ENCODE measurements around the gene FAM227A.

DNA sequence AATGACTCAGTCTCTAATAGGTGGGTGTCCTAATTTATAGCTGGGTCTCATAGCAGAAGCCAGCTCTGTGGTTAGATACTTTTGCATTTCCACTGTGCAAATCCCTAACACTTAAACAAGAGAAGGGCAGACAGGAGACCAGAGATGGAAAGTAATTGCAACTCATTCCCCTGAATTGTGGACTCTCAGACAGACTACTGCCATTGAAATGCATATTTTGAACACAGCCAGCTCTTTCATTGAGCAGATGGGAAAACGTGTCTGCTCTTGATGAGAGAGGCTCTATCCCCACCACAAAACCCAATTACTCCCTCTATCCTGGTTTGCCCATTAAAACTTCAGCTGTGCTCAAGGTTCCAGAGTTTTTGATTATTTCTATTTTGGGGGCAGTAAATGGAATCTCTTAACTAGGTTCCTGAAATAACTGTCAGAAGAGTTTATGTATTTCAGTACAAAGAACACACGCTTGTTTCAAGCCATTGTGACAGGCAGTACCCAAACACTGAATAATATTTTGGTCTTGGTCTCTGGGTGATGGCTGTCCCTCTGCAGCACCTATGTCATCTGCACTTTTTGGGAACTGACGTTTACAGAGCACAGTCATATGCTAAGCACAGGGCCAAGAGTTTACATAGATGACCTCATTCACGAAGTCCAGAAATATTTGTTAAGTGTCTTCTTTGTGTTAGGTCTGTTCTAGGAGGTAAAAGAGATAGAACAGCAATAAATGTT, 41.7 kb downstream of the FAM227A start:
- TF ChIP-seq, protein P1, sequence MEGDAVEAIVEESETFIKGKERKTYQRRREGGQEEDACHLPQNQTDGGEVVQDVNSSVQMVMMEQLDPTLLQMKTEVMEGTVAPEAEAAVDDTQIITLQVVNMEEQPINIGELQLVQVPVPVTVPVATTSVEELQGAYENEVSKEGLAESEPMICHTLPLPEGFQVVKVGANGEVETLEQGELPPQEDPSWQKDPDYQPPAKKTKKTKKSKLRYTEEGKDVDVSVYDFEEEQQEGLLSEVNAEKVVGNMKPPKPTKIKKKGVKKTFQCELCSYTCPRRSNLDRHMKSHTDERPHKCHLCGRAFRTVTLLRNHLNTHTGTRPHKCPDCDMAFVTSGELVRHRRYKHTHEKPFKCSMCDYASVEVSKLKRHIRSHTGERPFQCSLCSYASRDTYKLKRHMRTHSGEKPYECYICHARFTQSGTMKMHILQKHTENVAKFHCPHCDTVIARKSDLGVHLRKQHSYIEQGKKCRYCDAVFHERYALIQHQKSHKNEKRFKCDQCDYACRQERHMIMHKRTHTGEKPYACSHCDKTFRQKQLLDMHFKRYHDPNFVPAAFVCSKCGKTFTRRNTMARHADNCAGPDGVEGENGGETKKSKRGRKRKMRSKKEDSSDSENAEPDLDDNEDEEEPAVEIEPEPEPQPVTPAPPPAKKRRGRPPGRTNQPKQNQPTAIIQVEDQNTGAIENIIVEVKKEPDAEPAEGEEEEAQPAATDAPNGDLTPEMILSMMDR (IDR thresholded peaks at IDR 0.05; ENCODE audit: insufficient read depth, low read length): no peak
- TF ChIP-seq POLR2AphosphoS5 (IDR thresholded peaks at IDR 0.05; ENCODE audit: low read depth): no peak
- TF ChIP-seq SPI1 (IDR thresholded peaks at IDR 0.05; ENCODE audit: borderline replicate concordance, low read depth): no peak

All from HL-60 (cell line).